ENCODE measurements around the gene KCNMA1. TPM values are rescaled to one million over a fixed set of nuclear protein-coding genes. Genes with fewer than 3 reads are reported as not detected.

KCNMA1 gene
- total and polyA plus RNA-seq, 10 of the 15 experiments (the other 5 are each of a cell fraction or from before 2014, with no cell fraction given) = 8.5 to 77.0 (median 21.3) TPM

DNA sequence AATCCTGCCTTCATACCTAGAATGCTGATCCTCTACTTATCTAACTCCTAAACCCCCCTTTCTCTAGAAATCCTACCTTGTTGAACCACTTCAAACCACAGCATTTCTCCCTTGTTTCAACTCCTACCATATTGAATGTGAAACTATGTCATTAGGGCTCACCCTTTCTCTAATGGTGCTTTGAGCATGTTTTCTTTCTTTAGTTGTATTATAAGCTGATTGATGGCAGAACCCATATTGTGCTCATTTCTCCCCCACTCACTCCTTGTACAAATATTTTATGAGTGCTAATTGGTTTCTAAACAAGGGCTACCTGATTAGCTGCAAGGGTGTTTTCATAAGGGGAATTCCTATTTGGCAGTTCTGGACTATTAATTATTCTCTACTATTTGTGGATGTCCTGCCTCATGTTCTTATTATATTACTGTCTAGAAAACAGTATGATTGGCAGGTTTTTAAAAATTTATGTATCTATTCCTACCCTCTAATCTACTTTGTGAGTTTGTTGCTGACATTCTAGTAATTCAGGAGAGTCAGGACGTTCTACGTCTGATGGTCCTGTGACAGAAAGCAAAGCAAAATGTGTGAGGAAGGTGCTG, 765.8 kb downstream of the KCNMA1 start (continued):
- peak; percentile 63 for TF ChIP-seq MEF2B (IDR thresholded peaks at IDR 0.05; ENCODE audit: partially characterized antibody, poor library complexity, severe bottlenecking)
- TF ChIP-seq BCL11A (IDR thresholded peaks at IDR 0.05; ENCODE audit: low read depth, low read length) = peak; percentile 77
- no peak for TF ChIP-seq YY1 (IDR thresholded peaks at IDR 0.05; ENCODE audit: low read depth, low read length)
- no peak for TF ChIP-seq YBX1 (IDR thresholded peaks at IDR 0.05)
- TF ChIP-seq, protein P1, sequence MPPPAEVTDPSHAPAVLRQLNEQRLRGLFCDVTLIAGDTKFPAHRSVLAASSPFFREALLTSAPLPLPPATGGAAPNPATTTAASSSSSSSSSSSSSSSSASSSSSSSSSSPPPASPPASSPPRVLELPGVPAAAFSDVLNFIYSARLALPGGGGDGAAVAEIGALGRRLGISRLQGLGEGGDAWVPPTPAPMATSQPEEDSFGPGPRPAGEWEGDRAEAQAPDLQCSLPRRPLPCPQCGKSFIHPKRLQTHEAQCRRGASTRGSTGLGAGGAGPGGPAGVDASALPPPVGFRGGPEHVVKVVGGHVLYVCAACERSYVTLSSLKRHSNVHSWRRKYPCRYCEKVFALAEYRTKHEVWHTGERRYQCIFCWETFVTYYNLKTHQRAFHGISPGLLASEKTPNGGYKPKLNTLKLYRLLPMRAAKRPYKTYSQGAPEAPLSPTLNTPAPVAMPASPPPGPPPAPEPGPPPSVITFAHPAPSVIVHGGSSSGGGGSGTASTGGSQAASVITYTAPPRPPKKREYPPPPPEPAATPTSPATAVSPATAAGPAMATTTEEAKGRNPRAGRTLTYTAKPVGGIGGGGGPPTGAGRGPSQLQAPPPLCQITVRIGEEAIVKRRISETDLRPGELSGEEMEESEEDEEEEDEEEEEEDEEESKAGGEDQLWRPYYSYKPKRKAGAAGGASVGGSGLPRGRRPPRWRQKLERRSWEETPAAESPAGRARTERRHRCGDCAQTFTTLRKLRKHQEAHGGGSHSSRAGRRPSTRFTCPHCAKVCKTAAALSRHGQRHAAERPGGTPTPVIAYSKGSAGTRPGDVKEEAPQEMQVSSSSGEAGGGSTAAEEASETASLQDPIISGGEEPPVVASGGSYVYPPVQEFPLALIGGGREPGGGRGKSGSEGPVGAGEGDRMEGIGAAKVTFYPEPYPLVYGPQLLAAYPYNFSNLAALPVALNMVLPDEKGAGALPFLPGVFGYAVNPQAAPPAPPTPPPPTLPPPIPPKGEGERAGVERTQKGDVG (CRISPR knock-in tag; IDR thresholded peaks at IDR 0.05) = no peak
- TF ChIP-seq IKZF1 (conservative IDR thresholded peaks at IDR 0.05) = peak; percentile 76
- TF ChIP-seq, protein P2, sequence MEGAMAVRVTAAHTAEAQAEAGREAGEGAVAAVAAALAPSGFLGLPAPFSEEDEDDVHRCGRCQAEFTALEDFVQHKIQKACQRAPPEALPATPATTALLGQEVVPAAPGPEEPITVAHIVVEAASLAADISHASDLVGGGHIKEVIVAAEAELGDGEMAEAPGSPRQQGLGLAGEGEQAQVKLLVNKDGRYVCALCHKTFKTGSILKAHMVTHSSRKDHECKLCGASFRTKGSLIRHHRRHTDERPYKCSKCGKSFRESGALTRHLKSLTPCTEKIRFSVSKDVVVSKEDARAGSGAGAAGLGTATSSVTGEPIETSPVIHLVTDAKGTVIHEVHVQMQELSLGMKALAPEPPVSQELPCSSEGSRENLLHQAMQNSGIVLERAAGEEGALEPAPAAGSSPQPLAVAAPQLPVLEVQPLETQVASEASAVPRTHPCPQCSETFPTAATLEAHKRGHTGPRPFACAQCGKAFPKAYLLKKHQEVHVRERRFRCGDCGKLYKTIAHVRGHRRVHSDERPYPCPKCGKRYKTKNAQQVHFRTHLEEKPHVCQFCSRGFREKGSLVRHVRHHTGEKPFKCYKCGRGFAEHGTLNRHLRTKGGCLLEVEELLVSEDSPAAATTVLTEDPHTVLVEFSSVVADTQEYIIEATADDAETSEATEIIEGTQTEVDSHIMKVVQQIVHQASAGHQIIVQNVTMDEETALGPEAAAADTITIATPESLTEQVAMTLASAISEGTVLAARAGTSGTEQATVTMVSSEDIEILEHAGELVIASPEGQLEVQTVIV (IDR thresholded peaks at IDR 0.05; ENCODE audit: borderline replicate concordance, partially characterized antibody) = no peak
- no peak for TF ChIP-seq KAT2A (conservative IDR thresholded peaks at IDR 0.05; ENCODE audit: control insufficient read depth, low read depth, low read length)
- TF ChIP-seq, protein P3, sequence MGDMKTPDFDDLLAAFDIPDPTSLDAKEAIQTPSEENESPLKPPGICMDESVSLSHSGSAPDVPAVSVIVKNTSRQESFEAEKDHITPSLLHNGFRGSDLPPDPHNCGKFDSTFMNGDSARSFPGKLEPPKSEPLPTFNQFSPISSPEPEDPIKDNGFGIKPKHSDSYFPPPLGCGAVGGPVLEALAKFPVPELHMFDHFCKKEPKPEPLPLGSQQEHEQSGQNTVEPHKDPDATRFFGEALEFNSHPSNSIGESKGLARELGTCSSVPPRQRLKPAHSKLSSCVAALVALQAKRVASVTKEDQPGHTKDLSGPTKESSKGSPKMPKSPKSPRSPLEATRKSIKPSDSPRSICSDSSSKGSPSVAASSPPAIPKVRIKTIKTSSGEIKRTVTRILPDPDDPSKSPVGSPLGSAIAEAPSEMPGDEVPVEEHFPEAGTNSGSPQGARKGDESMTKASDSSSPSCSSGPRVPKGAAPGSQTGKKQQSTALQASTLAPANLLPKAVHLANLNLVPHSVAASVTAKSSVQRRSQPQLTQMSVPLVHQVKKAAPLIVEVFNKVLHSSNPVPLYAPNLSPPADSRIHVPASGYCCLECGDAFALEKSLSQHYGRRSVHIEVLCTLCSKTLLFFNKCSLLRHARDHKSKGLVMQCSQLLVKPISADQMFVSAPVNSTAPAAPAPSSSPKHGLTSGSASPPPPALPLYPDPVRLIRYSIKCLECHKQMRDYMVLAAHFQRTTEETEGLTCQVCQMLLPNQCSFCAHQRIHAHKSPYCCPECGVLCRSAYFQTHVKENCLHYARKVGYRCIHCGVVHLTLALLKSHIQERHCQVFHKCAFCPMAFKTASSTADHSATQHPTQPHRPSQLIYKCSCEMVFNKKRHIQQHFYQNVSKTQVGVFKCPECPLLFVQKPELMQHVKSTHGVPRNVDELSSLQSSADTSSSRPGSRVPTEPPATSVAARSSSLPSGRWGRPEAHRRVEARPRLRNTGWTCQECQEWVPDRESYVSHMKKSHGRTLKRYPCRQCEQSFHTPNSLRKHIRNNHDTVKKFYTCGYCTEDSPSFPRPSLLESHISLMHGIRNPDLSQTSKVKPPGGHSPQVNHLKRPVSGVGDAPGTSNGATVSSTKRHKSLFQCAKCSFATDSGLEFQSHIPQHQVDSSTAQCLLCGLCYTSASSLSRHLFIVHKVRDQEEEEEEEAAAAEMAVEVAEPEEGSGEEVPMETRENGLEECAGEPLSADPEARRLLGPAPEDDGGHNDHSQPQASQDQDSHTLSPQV (IDR thresholded peaks at IDR 0.05) = no peak
- TF ChIP-seq, protein P4, sequence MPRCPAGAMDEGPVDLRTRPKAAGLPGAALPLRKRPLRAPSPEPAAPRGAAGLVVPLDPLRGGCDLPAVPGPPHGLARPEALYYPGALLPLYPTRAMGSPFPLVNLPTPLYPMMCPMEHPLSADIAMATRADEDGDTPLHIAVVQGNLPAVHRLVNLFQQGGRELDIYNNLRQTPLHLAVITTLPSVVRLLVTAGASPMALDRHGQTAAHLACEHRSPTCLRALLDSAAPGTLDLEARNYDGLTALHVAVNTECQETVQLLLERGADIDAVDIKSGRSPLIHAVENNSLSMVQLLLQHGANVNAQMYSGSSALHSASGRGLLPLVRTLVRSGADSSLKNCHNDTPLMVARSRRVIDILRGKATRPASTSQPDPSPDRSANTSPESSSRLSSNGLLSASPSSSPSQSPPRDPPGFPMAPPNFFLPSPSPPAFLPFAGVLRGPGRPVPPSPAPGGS (IDR thresholded peaks at IDR 0.05; ENCODE audit: borderline replicate concordance, insufficient read depth, low read depth, low read length, poor library complexity, severe bottlenecking) = no peak
- TF ChIP-seq SREBF1 (IDR thresholded peaks at IDR 0.05; ENCODE audit: low read length) = no peak
- TF ChIP-seq RAD21 (IDR thresholded peaks at IDR 0.05; ENCODE audit: insufficient read depth, low read depth, low read length) = no peak
- TF ChIP-seq BMI1 (IDR thresholded peaks at IDR 0.05; ENCODE audit: borderline replicate concordance) = peak; percentile 51; the same call in 1 of the 2 replicates
- TF ChIP-seq TCF3 (IDR thresholded peaks at IDR 0.05; ENCODE audit: borderline replicate concordance, insufficient read depth, low read depth, low read length) = no peak
- TF ChIP-seq IRF4 (IDR thresholded peaks at IDR 0.05; ENCODE audit: low read depth, low read length) = no peak
- TF ChIP-seq, protein P5, sequence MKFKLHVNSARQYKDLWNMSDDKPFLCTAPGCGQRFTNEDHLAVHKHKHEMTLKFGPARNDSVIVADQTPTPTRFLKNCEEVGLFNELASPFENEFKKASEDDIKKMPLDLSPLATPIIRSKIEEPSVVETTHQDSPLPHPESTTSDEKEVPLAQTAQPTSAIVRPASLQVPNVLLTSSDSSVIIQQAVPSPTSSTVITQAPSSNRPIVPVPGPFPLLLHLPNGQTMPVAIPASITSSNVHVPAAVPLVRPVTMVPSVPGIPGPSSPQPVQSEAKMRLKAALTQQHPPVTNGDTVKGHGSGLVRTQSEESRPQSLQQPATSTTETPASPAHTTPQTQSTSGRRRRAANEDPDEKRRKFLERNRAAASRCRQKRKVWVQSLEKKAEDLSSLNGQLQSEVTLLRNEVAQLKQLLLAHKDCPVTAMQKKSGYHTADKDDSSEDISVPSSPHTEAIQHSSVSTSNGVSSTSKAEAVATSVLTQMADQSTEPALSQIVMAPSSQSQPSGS (IDR thresholded peaks at IDR 0.05; ENCODE audit: low read length) = no peak
- TF ChIP-seq LARP7 (IDR thresholded peaks at IDR 0.05) = no peak
- peak; percentile 80 for TF ChIP-seq NBN (IDR thresholded peaks at IDR 0.05)
